Hepatocyte (in vitro differentiated cells): ENCODE results near the gene ANGPTL1. TPM values are rescaled to one million over a fixed set of nuclear protein-coding genes. Genes with fewer than 3 reads are reported as not detected.

ENCODE experiments used
- DNase-seq: peaks from one replicate; pipeline ENCODE4 v3.0.0-alpha.2; 2016; ENCODE audit warnings: low spot score
- H2AFZ ChIP-seq: fragments of 200-600 bp; sonication (generic); 2 replicates; pipeline ENCODE4 v1.6.0; 2016; ENCODE audit warnings: antibody characterized with exemption, mild to moderate bottlenecking
- H3K27ac ChIP-seq: fragments of 200-600 bp; sonication (generic); 2 replicates; pipeline ENCODE4 v1.5.1; 2016; ENCODE audit warnings: mild to moderate bottlenecking
- H3K27me3 ChIP-seq: fragments of 200-600 bp; sonication (generic); 2 replicates; pipeline ENCODE4 v1.6.1; 2016
- H3K36me3 ChIP-seq: fragments of 200-600 bp; sonication (generic); replicated peaks from 2 replicates; pipeline ENCODE4 v1.5.1; 2016; ENCODE audit warnings: low read depth; ENCODE audit not compliant: insufficient read depth
- H3K4me1 ChIP-seq: fragments of 200-600 bp; sonication (generic); 2 replicates; pipeline ENCODE4 v1.5.1; 2016; ENCODE audit warnings: mild to moderate bottlenecking, moderate library complexity; ENCODE audit not compliant: insufficient read depth
- H3K4me2 ChIP-seq: fragments of 200-600 bp; sonication (generic); 2 replicates; pipeline ENCODE4 v1.6.0; 2016
- H3K4me3 ChIP-seq: fragments of 200-600 bp; sonication (generic); 2 replicates; pipeline ENCODE4 v1.5.1; 2016; ENCODE audit warnings: mild to moderate bottlenecking
- H3K79me2 ChIP-seq: fragments of 200-600 bp; sonication (generic); 2 replicates; pipeline ENCODE4 v1.6.0; 2017; ENCODE audit warnings: mild to moderate bottlenecking
- H3K9me2 ChIP-seq: fragments of 200-600 bp; sonication (generic); replicated peaks from 2 replicates; pipeline ENCODE4 v1.6.0; 2017; ENCODE audit warnings: mild to moderate bottlenecking; ENCODE audit not compliant: insufficient read depth
- H3K9me3 ChIP-seq: fragments of 200-600 bp; sonication (generic); 2 replicates; pipeline ENCODE4 v1.5.1; 2016; ENCODE audit warnings: low read depth, mild to moderate bottlenecking
- H4K20me1 ChIP-seq: fragments of 200-600 bp; sonication (generic); 2 replicates; pipeline ENCODE4 v1.6.0; 2016; ENCODE audit warnings: mild to moderate bottlenecking; ENCODE audit not compliant: insufficient read depth, poor library complexity, severe bottlenecking
- CTCF ChIP-seq: fragments of 200-600 bp; sonication (generic); IDR thresholded peaks from 2 replicates; pipeline ENCODE4 v1.5.1; 2016; ENCODE audit warnings: antibody characterized with exemption, mild to moderate bottlenecking; ENCODE audit not compliant: poor library complexity
- EZH2 ChIP-seq: fragments of 200-600 bp; sonication (generic); IDR thresholded peaks from 2 replicates; pipeline ENCODE4 v1.6.1; 2016; ENCODE audit warnings: antibody characterized with exemption, mild to moderate bottlenecking, borderline replicate concordance
- EZH2phosphoT487 ChIP-seq: fragments of 200-600 bp; sonication (generic); IDR thresholded peaks from one replicate; pipeline ENCODE4 v1.6.1; 2018; ENCODE audit warnings: antibody characterized with exemption, mild to moderate bottlenecking, low read depth, moderate library complexity; ENCODE audit not compliant: unreplicated experiment, severe bottlenecking
- WGBS: methylation state at CpG from one replicate; pipeline ENCODE4 v1.1.6; 2016; ENCODE audit warnings: low lambda C conversion rate; ENCODE audit errors: missing lambda C conversion rate; 5-methylcytosine and 5-hydroxymethylcytosine counted together
- polyA plus RNA-seq: library from polyadenylated mRNA; unstranded; fragments of >200 nt; fragmentation: Nextera tagmentation; extraction: Ambion mirVana; gene quantifications from 2 replicates; pipeline ENCODE4 v1.2.1, GENCODE V29; 2016
- total RNA-seq: library from RNA; depleted of rRNA; stranded (reverse); fragments of >200 nt; gene quantifications from 2 replicates; pipeline ENCODE4 v1.2.3, GENCODE V29; 2014

The ANGPTL1 gene
- total and polyA plus RNA-seq, 2 experiments from 2014 or later: 34.3 to 63.6 TPM

- Histone ChIP-seq H3K27me3 (no peaks in the 10 kb centered on the region), H4K20me1 (no peaks in the 10 kb centered on the region), H3K4me1 (no peaks in the 10 kb centered on the region), H3K27ac (peak overlapping the region; percentile 50), H3K9me2 (no peaks in the 10 kb centered on the region), H3K36me3 (no peaks in the 10 kb centered on the region), H2AFZ (no peak overlapping the region), H3K79me2 (no peaks in the 10 kb centered on the region), H3K4me2 (no peak overlapping the region), H3K4me3 (no peak overlapping the region), H3K9me3 (no peaks in the 10 kb centered on the region)
- TF ChIP-seq CTCF (no peak), EZH2 (no peak), EZH2phosphoT487 (no peak)
- WGBS: 64% methylated on average over 2 of the region's 2 CpGs
- peak; percentile 16 for DNase-seq
These were observed 23.5 kb downstream of the ANGPTL1 start for GRCh38 chr1:178847396-178847849.

- no peaks in the 10 kb centered on the region for H3K9me2 ChIP-seq
- H3K36me3 ChIP-seq: no peaks in the 10 kb centered on the region
- no peak for TF ChIP-seq EZH2
- no peak for TF ChIP-seq CTCF
- no peak for TF ChIP-seq EZH2phosphoT487
- H3K27ac ChIP-seq: peak overlapping the region; percentile 50
- no peaks in the 10 kb centered on the region for H3K27me3 ChIP-seq
- no peak overlapping the region for H2AFZ ChIP-seq
- DNase-seq: no peak
- no peaks in the 10 kb centered on the region for H3K9me3 ChIP-seq
- H3K4me2 ChIP-seq: no peak overlapping the region
- H3K4me3 ChIP-seq: no peak overlapping the region
- H4K20me1 ChIP-seq: no peaks in the 10 kb centered on the region
- H3K4me1 ChIP-seq: no peaks in the 10 kb centered on the region
- no peaks in the 10 kb centered on the region for H3K79me2 ChIP-seq
These were observed 24.6 kb downstream of the ANGPTL1 start for GRCh38 chr1:178846306-178846705.

- Histone ChIP-seq H3K27ac (no peak overlapping the region), H3K4me3 (no peak overlapping the region), H2AFZ (no peak overlapping the region), H4K20me1 (no peaks in the 10 kb centered on the region), H3K36me3 (no peaks in the 10 kb centered on the region), H3K9me2 (no peaks in the 10 kb centered on the region), H3K4me2 (no peak overlapping the region), H3K79me2 (no peaks in the 10 kb centered on the region), H3K9me3 (no peaks in the 10 kb centered on the region), H3K4me1 (no peaks in the 10 kb centered on the region), H3K27me3 (no peaks in the 10 kb centered on the region)
- TF ChIP-seq CTCF (no peak), EZH2phosphoT487 (no peak), EZH2 (no peak)
- DNase-seq: no peak
- over 99% methylated on average over 3 of the region's 3 CpGs for WGBS
These were observed 26.4 kb downstream of the ANGPTL1 start for GRCh38 chr1:178844436-178844835.

- H3K4me2 ChIP-seq: no peak overlapping the region
- 96% methylated on average over 2 of the region's 2 CpGs for WGBS
- no peak overlapping the region for H3K4me3 ChIP-seq
- H3K9me2 ChIP-seq: no peaks in the 10 kb centered on the region
- H3K4me1 ChIP-seq: no peaks in the 10 kb centered on the region
- H3K9me3 ChIP-seq: no peaks in the 10 kb centered on the region
- no peaks in the 10 kb centered on the region for H3K27me3 ChIP-seq
- no peaks in the 10 kb centered on the region for H3K79me2 ChIP-seq
- no peaks in the 10 kb centered on the region for H4K20me1 ChIP-seq
- H3K36me3 ChIP-seq: no peaks in the 10 kb centered on the region
- TF ChIP-seq CTCF: no peak
- no peak for TF ChIP-seq EZH2
- no peak for TF ChIP-seq EZH2phosphoT487
- no peak overlapping the region for H3K27ac ChIP-seq
- no peak for DNase-seq
- H2AFZ ChIP-seq: no peak overlapping the region
These were observed 45.7 kb downstream of the ANGPTL1 start for GRCh38 chr1:178825167-178825566.
